ENCODE data around the gene CACNG7.
A peak's percentile ranks its signal among the peaks of the same experiment; 100 is the strongest.

Gene CACNG7

GRCh38 chr19:53960187-53960586, 51.1 kb downstream of the CACNG7 start:
- TF ChIP-seq ISL1 (CRISPR knock-in tag; IDR thresholded peaks at IDR 0.05) (no peak), ESRRG (CRISPR knock-in tag; IDR thresholded peaks at IDR 0.05) (no peak), CREB5 (CRISPR knock-in tag; IDR thresholded peaks at IDR 0.05; ENCODE audit: low read depth) (no peak), BACH2 (CRISPR knock-in tag; IDR thresholded peaks at IDR 0.05; ENCODE audit: borderline replicate concordance) (no peak), GLIS3 (CRISPR knock-in tag; IDR thresholded peaks at IDR 0.05) (no peak)
- no peak for ATAC-seq

GRCh38 chr19:53960886-53961285, 51.8 kb downstream of the CACNG7 start:
- TF ChIP-seq TCF4 (CRISPR knock-in tag; IDR thresholded peaks at IDR 0.05; ENCODE audit: borderline replicate concordance) (no peak), ESRRG (CRISPR knock-in tag; IDR thresholded peaks at IDR 0.05) (no peak), ZFP3 (CRISPR knock-in tag; IDR thresholded peaks at IDR 0.05) (no peak), ZFP30 (CRISPR knock-in tag; IDR thresholded peaks at IDR 0.05) (no peak), ZC3H10 (CRISPR knock-in tag; IDR thresholded peaks at IDR 0.05) (no peak), RARB (CRISPR knock-in tag; IDR thresholded peaks at IDR 0.05) (no peak), CSDC2 (CRISPR knock-in tag; IDR thresholded peaks at IDR 0.05) (no peak), CREB5 (CRISPR knock-in tag; IDR thresholded peaks at IDR 0.05; ENCODE audit: low read depth) (no peak), POU6F1 (CRISPR knock-in tag; IDR thresholded peaks at IDR 0.05; ENCODE audit: borderline replicate concordance, low read depth) (no peak), PPARA (CRISPR knock-in tag; IDR thresholded peaks at IDR 0.05; ENCODE audit: borderline replicate concordance) (no peak), TOX (CRISPR knock-in tag; IDR thresholded peaks at IDR 0.05; ENCODE audit: borderline replicate concordance) (no peak), BACH2 (CRISPR knock-in tag; IDR thresholded peaks at IDR 0.05; ENCODE audit: borderline replicate concordance) (no peak), OSR1 (CRISPR knock-in tag; IDR thresholded peaks at IDR 0.05) (no peak), ARNTL (CRISPR knock-in tag; IDR thresholded peaks at IDR 0.05; ENCODE audit: borderline replicate concordance, low read depth) (no peak), ZNF8 (CRISPR knock-in tag; IDR thresholded peaks at IDR 0.05) (no peak), ZNF70 (CRISPR knock-in tag; IDR thresholded peaks at IDR 0.05) (no peak)
- TF ChIP-seq, protein P1, sequence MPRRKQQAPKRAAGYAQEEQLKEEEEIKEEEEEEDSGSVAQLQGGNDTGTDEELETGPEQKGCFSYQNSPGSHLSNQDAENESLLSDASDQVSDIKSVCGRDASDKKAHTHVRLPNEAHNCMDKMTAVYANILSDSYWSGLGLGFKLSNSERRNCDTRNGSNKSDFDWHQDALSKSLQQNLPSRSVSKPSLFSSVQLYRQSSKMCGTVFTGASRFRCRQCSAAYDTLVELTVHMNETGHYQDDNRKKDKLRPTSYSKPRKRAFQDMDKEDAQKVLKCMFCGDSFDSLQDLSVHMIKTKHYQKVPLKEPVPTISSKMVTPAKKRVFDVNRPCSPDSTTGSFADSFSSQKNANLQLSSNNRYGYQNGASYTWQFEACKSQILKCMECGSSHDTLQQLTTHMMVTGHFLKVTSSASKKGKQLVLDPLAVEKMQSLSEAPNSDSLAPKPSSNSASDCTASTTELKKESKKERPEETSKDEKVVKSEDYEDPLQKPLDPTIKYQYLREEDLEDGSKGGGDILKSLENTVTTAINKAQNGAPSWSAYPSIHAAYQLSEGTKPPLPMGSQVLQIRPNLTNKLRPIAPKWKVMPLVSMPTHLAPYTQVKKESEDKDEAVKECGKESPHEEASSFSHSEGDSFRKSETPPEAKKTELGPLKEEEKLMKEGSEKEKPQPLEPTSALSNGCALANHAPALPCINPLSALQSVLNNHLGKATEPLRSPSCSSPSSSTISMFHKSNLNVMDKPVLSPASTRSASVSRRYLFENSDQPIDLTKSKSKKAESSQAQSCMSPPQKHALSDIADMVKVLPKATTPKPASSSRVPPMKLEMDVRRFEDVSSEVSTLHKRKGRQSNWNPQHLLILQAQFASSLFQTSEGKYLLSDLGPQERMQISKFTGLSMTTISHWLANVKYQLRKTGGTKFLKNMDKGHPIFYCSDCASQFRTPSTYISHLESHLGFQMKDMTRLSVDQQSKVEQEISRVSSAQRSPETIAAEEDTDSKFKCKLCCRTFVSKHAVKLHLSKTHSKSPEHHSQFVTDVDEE (CRISPR knock-in tag; IDR thresholded peaks at IDR 0.05), result no peak
- no peak for ATAC-seq

- ATAC-seq, result peak; percentile 90
- TF ChIP-seq ZFP3 (CRISPR knock-in tag; IDR thresholded peaks at IDR 0.05), result peak; percentile 77; the same call in 1 of the 2 replicates
- no peak for TF ChIP-seq ZNF565 (CRISPR knock-in tag; conservative IDR thresholded peaks at IDR 0.05; ENCODE audit: low read depth)
- TF ChIP-seq CSDC2 (CRISPR knock-in tag; IDR thresholded peaks at IDR 0.05), result no peak
- TF ChIP-seq, protein P2, sequence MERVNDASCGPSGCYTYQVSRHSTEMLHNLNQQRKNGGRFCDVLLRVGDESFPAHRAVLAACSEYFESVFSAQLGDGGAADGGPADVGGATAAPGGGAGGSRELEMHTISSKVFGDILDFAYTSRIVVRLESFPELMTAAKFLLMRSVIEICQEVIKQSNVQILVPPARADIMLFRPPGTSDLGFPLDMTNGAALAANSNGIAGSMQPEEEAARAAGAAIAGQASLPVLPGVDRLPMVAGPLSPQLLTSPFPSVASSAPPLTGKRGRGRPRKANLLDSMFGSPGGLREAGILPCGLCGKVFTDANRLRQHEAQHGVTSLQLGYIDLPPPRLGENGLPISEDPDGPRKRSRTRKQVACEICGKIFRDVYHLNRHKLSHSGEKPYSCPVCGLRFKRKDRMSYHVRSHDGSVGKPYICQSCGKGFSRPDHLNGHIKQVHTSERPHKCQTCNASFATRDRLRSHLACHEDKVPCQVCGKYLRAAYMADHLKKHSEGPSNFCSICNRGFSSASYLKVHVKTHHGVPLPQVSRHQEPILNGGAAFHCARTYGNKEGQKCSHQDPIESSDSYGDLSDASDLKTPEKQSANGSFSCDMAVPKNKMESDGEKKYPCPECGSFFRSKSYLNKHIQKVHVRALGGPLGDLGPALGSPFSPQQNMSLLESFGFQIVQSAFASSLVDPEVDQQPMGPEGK (CRISPR knock-in tag; IDR thresholded peaks at IDR 0.05; ENCODE audit: borderline replicate concordance), result peak; percentile 27; the same call in 1 of the 2 replicates
- no peak for TF ChIP-seq GLIS3 (CRISPR knock-in tag; IDR thresholded peaks at IDR 0.05)
- TF ChIP-seq ARNTL (CRISPR knock-in tag; IDR thresholded peaks at IDR 0.05; ENCODE audit: borderline replicate concordance, low read depth), result no peak
- TF ChIP-seq, protein P1 (CRISPR knock-in tag; IDR thresholded peaks at IDR 0.05), result no peak
- no peak for TF ChIP-seq ZC3H10 (CRISPR knock-in tag; IDR thresholded peaks at IDR 0.05)
- TF ChIP-seq ZNF70 (CRISPR knock-in tag; IDR thresholded peaks at IDR 0.05), result no peak
- TF ChIP-seq ESRRG (CRISPR knock-in tag; IDR thresholded peaks at IDR 0.05), result no peak
- TF ChIP-seq ISL1 (CRISPR knock-in tag; IDR thresholded peaks at IDR 0.05), result no peak
- no peak for TF ChIP-seq CREB5 (CRISPR knock-in tag; IDR thresholded peaks at IDR 0.05; ENCODE audit: low read depth)
- no peak for TF ChIP-seq OSR1 (CRISPR knock-in tag; IDR thresholded peaks at IDR 0.05)
- TF ChIP-seq TCF4 (CRISPR knock-in tag; IDR thresholded peaks at IDR 0.05; ENCODE audit: borderline replicate concordance), result no peak
Observed at GRCh38 chr19:53961523-53962356, 52.7 kb downstream of the CACNG7 start.
